22Rv1 (cell line): ENCODE data around the gene LRRFIP1.

Experiments
- ZFX ChIP-seq: fragments of 450-650 bp; IDR thresholded peaks from 2 replicates; pipeline ENCODE4 v1.6.1; 2017; ENCODE audit warnings: antibody characterized with exemption, borderline replicate concordance
- TF ChIP-seq, protein P1 (sequence below): fragments of 450-650 bp; IDR thresholded peaks from 2 replicates; pipeline ENCODE4 v1.5.1; 2017; ENCODE audit warnings: mild to moderate bottlenecking

DNA sequence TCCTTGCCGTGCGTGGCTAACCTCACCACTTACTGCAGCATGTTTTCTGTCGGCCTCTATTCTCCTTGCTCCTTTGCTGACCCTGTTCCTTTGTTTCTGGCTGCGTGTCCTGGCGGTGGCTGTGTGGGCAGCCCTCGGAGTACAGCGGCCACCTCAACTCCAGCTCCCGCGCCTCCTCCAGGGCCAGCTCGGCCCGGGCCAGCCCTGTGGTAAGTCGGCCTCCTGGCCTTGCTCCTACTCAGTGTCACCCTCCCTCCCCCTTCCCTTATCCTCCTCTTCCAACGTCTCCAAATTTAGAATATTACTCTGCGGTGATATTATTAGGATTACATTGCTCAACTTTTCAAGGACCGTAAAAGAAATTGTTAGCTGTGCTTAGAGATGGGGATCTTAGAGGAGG is 111.7 kb downstream of the LRRFIP1 start:
- TF ChIP-seq, protein P1, sequence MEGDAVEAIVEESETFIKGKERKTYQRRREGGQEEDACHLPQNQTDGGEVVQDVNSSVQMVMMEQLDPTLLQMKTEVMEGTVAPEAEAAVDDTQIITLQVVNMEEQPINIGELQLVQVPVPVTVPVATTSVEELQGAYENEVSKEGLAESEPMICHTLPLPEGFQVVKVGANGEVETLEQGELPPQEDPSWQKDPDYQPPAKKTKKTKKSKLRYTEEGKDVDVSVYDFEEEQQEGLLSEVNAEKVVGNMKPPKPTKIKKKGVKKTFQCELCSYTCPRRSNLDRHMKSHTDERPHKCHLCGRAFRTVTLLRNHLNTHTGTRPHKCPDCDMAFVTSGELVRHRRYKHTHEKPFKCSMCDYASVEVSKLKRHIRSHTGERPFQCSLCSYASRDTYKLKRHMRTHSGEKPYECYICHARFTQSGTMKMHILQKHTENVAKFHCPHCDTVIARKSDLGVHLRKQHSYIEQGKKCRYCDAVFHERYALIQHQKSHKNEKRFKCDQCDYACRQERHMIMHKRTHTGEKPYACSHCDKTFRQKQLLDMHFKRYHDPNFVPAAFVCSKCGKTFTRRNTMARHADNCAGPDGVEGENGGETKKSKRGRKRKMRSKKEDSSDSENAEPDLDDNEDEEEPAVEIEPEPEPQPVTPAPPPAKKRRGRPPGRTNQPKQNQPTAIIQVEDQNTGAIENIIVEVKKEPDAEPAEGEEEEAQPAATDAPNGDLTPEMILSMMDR = no peak
- no peak for TF ChIP-seq ZFX
